Endodermal cell (in vitro differentiated cells): Measurements from ENCODE around the gene SLC12A2. TPM values are rescaled to one million over a fixed set of nuclear protein-coding genes. Genes with fewer than 3 reads are reported as not detected.

Source experiments
- DNase-seq: peaks from one replicate; pipeline ENCODE4 v3.0.0-alpha.2; 2017
- H3K27ac ChIP-seq: 2 replicates; pipeline ENCODE4 v1.5.1; 2013; ENCODE audit warnings: mild to moderate bottlenecking, low read depth, low read length, moderate library complexity
- H3K27me3 ChIP-seq: 2 replicates; pipeline ENCODE4 v1.6.1; 2013; ENCODE audit warnings: mild to moderate bottlenecking, low read length, moderate library complexity; ENCODE audit not compliant: insufficient read depth, control insufficient read depth, poor library complexity, severe bottlenecking
- H3K36me3 ChIP-seq: 2 replicates; pipeline ENCODE4 v1.7.0; 2013; ENCODE audit warnings: mild to moderate bottlenecking, low read length, moderate library complexity; ENCODE audit not compliant: control insufficient read depth, insufficient read depth
- H3K4me1 ChIP-seq: one replicate; pipeline ENCODE4 v1.7.0; 2013; ENCODE audit warnings: low read length; ENCODE audit not compliant: control insufficient read depth, insufficient read depth
- H3K4me3 ChIP-seq: 2 replicates; pipeline ENCODE4 v1.5.1; 2013; ENCODE audit warnings: mild to moderate bottlenecking, low read length, moderate library complexity
- H3K9ac ChIP-seq: 2 replicates; pipeline ENCODE4 v1.6.1; 2013; ENCODE audit warnings: mild to moderate bottlenecking, low read length, moderate library complexity; ENCODE audit not compliant: poor library complexity, severe bottlenecking; ENCODE audit errors: extremely low read depth
- H3K9me3 ChIP-seq: 2 replicates; pipeline ENCODE4 v1.6.1; 2013; ENCODE audit warnings: mild to moderate bottlenecking, low read length, moderate library complexity; ENCODE audit not compliant: control insufficient read depth
- H3K27ac Mint-ChIP-seq: 2 replicates; pipeline ENCODE4 v1.8.0; 2020; ENCODE audit warnings: mixed read lengths
- H3K27me3 Mint-ChIP-seq: 2 replicates; pipeline ENCODE4 v1.8.0; 2021; ENCODE audit warnings: mild to moderate bottlenecking, mixed read lengths; ENCODE audit not compliant: insufficient read depth
- H3K36me3 Mint-ChIP-seq: 2 replicates; pipeline ENCODE4 v1.8.0; 2020; ENCODE audit warnings: low read depth, mixed read lengths
- H3K4me1 Mint-ChIP-seq: 2 replicates; pipeline ENCODE4 v1.8.0; 2020; ENCODE audit warnings: mixed read lengths
- H3K4me3 Mint-ChIP-seq: 2 replicates; pipeline ENCODE4 v1.8.0; 2020; ENCODE audit warnings: mild to moderate bottlenecking, moderate library complexity, mixed read lengths
- H3K9me3 Mint-ChIP-seq: 2 replicates; pipeline ENCODE4 v1.8.0; 2020; ENCODE audit warnings: mild to moderate bottlenecking, mixed read lengths
- WGBS, 2 experiments: methylation state at CpG; one replicate each; pipeline versions ENCODE4 v1.1.5 to v1.1.7; 2013; ENCODE audit warnings: missing lambda C conversion rate in 2 of 2, mixed read lengths in 1 of 2; ENCODE audit not compliant: insufficient coverage in 1 of 2, insufficient read length in 1 of 2; 5-methylcytosine and 5-hydroxymethylcytosine counted together
- total RNA-seq, 2 donors: library from RNA; stranded (reverse); fragmentation: NEBNext Ultra II Directional in 1 of 2; extraction: Animal tissue kit (Norgen Biotek cat#: 25700) in 1 of 2; gene quantifications; 2 replicates in 1 of 2; 3 replicates in 1 of 2; pipeline ENCODE4 v1.2.1, GENCODE V29; 2021
- TF ChIP-seq, protein P1 (sequence below): fragments of 200-600 bp; sonication (generic); conservative IDR thresholded peaks from 2 replicates; pipeline ENCODE4 v1.5.0; 2021; ENCODE audit warnings: antibody characterized with exemption, mild to moderate bottlenecking

Gene SLC12A2
- total RNA-seq, 2 donors from 2014 or later = 16.7 to 25.1 TPM

DNA sequence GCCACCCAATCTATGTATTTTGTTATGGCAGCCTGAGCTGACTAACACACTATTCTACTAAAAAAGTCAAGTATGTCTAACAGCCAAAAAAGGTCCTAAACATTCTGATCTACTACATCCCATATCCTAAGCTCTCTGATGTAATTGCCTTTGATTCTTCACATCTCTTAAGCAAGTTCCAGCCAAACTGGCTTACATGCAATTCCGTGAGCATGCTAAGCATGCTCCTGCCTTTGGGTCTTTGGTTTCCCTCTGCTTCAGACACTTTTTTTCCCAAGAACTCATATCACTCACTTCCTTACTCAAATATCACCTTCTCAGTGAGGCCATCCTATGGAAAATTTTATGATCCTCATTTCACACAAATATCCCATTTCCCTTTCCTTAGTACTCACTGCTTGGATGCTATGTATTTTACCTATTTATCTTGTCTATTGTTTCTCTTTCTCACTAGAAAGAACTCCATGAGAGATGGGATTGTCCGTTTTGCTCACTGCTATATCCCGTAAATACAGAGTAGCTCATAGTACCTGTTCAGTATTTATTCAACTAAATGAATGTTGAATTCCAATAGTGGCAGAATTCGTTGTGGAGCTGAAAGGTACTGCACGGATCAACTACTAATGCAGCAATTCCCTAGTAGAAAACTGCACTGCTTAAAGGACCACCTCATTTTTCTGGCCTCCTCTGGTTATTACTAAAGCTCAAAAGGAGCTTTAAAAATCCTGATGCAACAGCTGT, 2.3 kb upstream of the SLC12A2 start:
- Histone ChIP-seq H3K4me3 (no peak overlapping the region), H3K4me1 (no peaks in the 10 kb centered on the region), H3K27ac (no peak overlapping the region), H3K36me3 (no peaks in the 10 kb centered on the region), H3K27me3 (peaks cover 16% of the 10 kb centered on the region), H3K9ac (no peak overlapping the region), H3K9me3 (no peaks in the 10 kb centered on the region)
- no peaks in the 10 kb centered on the region for H3K36me3 Mint-ChIP-seq
- peaks cover 18% of the 10 kb centered on the region for H3K4me1 Mint-ChIP-seq
- peak overlapping the region; percentile 76 for H3K4me3 Mint-ChIP-seq
- no peaks in the 10 kb centered on the region for H3K9me3 Mint-ChIP-seq
- peaks cover 16% of the 10 kb centered on the region for H3K27me3 Mint-ChIP-seq
- DNase-seq = no peak
- no peak overlapping the region for H3K27ac Mint-ChIP-seq
- TF ChIP-seq, protein P1, sequence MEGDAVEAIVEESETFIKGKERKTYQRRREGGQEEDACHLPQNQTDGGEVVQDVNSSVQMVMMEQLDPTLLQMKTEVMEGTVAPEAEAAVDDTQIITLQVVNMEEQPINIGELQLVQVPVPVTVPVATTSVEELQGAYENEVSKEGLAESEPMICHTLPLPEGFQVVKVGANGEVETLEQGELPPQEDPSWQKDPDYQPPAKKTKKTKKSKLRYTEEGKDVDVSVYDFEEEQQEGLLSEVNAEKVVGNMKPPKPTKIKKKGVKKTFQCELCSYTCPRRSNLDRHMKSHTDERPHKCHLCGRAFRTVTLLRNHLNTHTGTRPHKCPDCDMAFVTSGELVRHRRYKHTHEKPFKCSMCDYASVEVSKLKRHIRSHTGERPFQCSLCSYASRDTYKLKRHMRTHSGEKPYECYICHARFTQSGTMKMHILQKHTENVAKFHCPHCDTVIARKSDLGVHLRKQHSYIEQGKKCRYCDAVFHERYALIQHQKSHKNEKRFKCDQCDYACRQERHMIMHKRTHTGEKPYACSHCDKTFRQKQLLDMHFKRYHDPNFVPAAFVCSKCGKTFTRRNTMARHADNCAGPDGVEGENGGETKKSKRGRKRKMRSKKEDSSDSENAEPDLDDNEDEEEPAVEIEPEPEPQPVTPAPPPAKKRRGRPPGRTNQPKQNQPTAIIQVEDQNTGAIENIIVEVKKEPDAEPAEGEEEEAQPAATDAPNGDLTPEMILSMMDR = peak; percentile 48
- 89 to 92% methylated on average over 2 to 5 of the region's 5 CpGs for WGBS, 2 experiments

DNA sequence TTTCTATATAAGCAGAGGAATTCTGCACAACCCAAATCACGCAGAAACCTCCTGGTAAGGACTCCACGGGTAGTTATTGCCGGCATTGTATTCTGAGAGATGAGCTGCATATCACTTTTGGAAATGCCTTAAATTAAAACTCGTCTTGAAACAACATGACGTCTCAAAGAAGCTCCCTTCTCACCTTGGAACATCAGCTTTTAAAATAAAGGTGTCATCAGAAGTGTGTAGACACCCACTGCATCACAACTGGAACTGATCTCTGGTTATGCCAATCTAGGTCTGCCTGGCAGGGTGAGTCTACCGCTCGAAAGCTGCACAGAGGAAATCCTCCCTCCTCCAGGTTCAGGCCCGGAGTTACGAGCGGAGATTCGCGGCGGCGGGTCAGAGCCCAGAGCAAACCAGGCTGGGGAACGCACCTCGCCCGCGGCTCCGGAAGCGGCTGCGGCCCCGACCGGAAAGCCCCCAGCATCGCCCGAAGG, 974 bp upstream of the SLC12A2 start:
- Mint-ChIP-seq H3K36me3 (no peaks in the 10 kb centered on the region), H3K27me3 (peaks cover 16% of the 10 kb centered on the region), H3K4me1 (peaks cover 19% of the 10 kb centered on the region), H3K4me3 (peak overlapping the region; percentile 76), H3K27ac (peak overlapping the region; percentile 83), H3K9me3 (no peaks in the 10 kb centered on the region)
- peak; percentile 46 for DNase-seq
- Histone ChIP-seq H3K4me3 (peak overlapping the region; percentile 81), H3K36me3 (no peaks in the 10 kb centered on the region), H3K9me3 (no peaks in the 10 kb centered on the region), H3K9ac (peak overlapping the region; percentile 39), H3K27ac (peak overlapping the region; percentile 85), H3K27me3 (peaks cover 16% of the 10 kb centered on the region), H3K4me1 (no peaks in the 10 kb centered on the region)
- 13 to 59% methylated on average over 6 to 25 of the region's 25 CpGs for WGBS, 2 experiments
- TF ChIP-seq, protein P1 = no peak

DNA sequence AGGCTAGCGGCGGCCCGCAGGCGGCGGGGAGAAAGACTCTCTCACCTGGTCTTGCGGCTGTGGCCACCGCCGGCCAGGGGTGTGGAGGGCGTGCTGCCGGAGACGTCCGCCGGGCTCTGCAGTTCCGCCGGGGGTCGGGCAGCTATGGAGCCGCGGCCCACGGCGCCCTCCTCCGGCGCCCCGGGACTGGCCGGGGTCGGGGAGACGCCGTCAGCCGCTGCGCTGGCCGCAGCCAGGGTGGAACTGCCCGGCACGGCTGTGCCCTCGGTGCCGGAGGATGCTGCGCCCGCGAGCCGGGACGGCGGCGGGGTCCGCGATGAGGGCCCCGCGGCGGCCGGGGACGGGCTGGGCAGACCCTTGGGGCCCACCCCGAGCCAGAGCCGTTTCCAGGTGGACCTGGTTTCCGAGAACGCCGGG, 253 bp downstream of the SLC12A2 start:
- H3K9me3 Mint-ChIP-seq = no peaks in the 10 kb centered on the region
- H3K4me1 ChIP-seq = no peaks in the 10 kb centered on the region
- H3K27me3 ChIP-seq = peaks cover 16% of the 10 kb centered on the region
- no peak overlapping the region for H3K9ac ChIP-seq
- H3K4me1 Mint-ChIP-seq = peaks cover 20% of the 10 kb centered on the region
- no peaks in the 10 kb centered on the region for H3K36me3 ChIP-seq
- H3K9me3 ChIP-seq = no peaks in the 10 kb centered on the region
- DNase-seq = no peak
- H3K27me3 Mint-ChIP-seq = peaks cover 16% of the 10 kb centered on the region
- peak overlapping the region; percentile 81 for H3K4me3 ChIP-seq
- no peak overlapping the region for H3K27ac Mint-ChIP-seq
- H3K36me3 Mint-ChIP-seq = no peaks in the 10 kb centered on the region
- H3K4me3 Mint-ChIP-seq = peak overlapping the region; percentile 76
- H3K27ac ChIP-seq = no peak overlapping the region
- WGBS, 2 experiments = 0% methylated on average over 11 to 53 of the region's 53 CpGs
- TF ChIP-seq, protein P1 = peak; percentile 63
